ENCODE measurements around the gene PCBP3.

DNA sequence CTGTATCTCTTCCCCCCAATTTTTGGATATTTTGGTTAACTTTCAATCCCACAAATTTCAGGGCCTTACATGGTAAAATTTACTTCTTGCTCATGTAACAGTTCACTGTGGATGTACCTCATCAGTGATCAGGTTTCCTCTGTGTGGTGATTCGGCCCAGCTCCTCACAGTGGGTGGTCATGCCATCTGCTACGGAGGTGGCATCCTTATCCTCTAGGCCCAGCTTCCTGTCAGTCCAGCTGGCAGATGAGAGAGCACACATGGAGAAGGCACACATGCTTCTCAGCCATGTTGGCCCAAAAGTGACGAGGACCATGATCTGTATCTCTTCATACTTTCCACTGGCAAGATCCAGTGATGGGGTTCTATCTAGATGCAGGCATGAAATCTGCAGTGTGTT, 27.2 kb downstream of the PCBP3 start:
- TF ChIP-seq CTCF (IDR thresholded peaks at IDR 0.05) (no peak), ZFX (IDR thresholded peaks at IDR 0.05; ENCODE audit: borderline replicate concordance) (no peak)

Data from 22Rv1 (cell line).